LNCAP (cell line): ENCODE results near the gene FAM193B.

Source experiments
- CTCF ChIP-seq: fragments of 450-650 bp; IDR thresholded peaks from 2 replicates; pipeline ENCODE4 v1.5.1; 2017; ENCODE audit warnings: mild to moderate bottlenecking

Gene FAM193B

GRCh38 chr5:177554474-177555111 is at the start of gene FAM193B:
TSS of gene FAM193B (minus strand) at chr5:177554563. CDS start at chr5:177554458, 105 bp downstream.
- no peak; the same call in 1 of the 2 replicates for TF ChIP-seq CTCF

GRCh38 chr5:177604116-177604521 is 49.8 kb upstream of the FAM193B start:
- no peak for TF ChIP-seq CTCF

GRCh38 chr5:177603631-177604030 is 49.3 kb upstream of the FAM193B start:
- TF ChIP-seq CTCF, result no peak

GRCh38 chr5:177602458-177602830 is 48.1 kb upstream of the FAM193B start:
- TF ChIP-seq CTCF, result no peak

- peak; percentile 28; the same call in 1 of the 2 replicates for TF ChIP-seq CTCF
Measured at GRCh38 chr5:177601577-177602457, 47.5 kb upstream of the FAM193B start.

- no peak for TF ChIP-seq CTCF
Measured at GRCh38 chr5:177601126-177601525, 46.8 kb upstream of the FAM193B start.

GRCh38 chr5:177600508-177601018 is 46.2 kb upstream of the FAM193B start:
- no peak for TF ChIP-seq CTCF
